Fibroblast of pulmonary artery (primary cell): ENCODE results near the gene ACTN3.
A peak's percentile ranks its signal among the peaks of the same experiment; 100 is the strongest.
"Not testable (repeated sequence)": the region's sequence is repeated elsewhere in the genome, so short reads cannot be mapped to it uniquely, and the experiment has no call there.

Experiments
- DNase-seq: peaks from one replicate; pipeline ENCODE4 v3.0.0-alpha.2; 2010; ENCODE audit warnings: low read depth
- H3K4me3 ChIP-seq: replicated peaks from 2 replicates; pipeline ENCODE4 v1.5.1; 2011; ENCODE audit warnings: low read depth, mild to moderate bottlenecking, control low read depth, low read length, moderate library complexity
- CTCF ChIP-seq: IDR thresholded peaks from 2 replicates; pipeline ENCODE4 v1.5.1; 2011; ENCODE audit warnings: mild to moderate bottlenecking, control low read depth, low read length, inconsistent platforms; ENCODE audit errors: missing control alignments

ACTN3 gene

GRCh38 chr11:66543263-66544107, 3.2 kb upstream of the ACTN3 start:
- peak; percentile 59 for TF ChIP-seq CTCF
- H3K4me3 ChIP-seq, result no peak overlapping the region
- DNase-seq, result peak; percentile 61

GRCh38 chr11:66544952-66545351, 1.8 kb upstream of the ACTN3 start:
- DNase-seq, result not testable (repeated sequence)

GRCh38 chr11:66545701-66546367, 869 bp upstream of the ACTN3 start, which contains the start of gene ZDHHC24:
TSS of gene ZDHHC24 (minus strand) at chr11:66546048. CDS start at chr11:66546003, 45 bp downstream.
- no peak for TF ChIP-seq CTCF
- peak within 1 kb of the TSS; percentile 72 for H3K4me3 ChIP-seq
- DNase-seq, result peak; percentile 98

More at GRCh38 chr11:66544952-66545351, 1.8 kb upstream of the ACTN3 start:
- H3K4me3 ChIP-seq, result peak overlapping the region; percentile 72

- no peak for DNase-seq
- no peak for TF ChIP-seq CTCF
- H3K4me3 ChIP-seq, result no peak overlapping the region
These were observed 411 bp downstream of the ACTN3 start for GRCh38 chr11:66546966-66547661.

GRCh38 chr11:66547662-66548009, 933 bp downstream of the ACTN3 start:
- TF ChIP-seq CTCF, result no peak
- no peak for DNase-seq
- no peak overlapping the region for H3K4me3 ChIP-seq

- TF ChIP-seq CTCF, result no peak
- no peak for DNase-seq
- no peak overlapping the region for H3K4me3 ChIP-seq
These were observed 1.3 kb downstream of the ACTN3 start for GRCh38 chr11:66548041-66548440.

- no peak for DNase-seq
- no peak for TF ChIP-seq CTCF
These were observed 2.3 kb downstream of the ACTN3 start for GRCh38 chr11:66548774-66549630.

More at GRCh38 chr11:66548774-66549630, 2.3 kb downstream of the ACTN3 start:
- no peak overlapping the region for H3K4me3 ChIP-seq
